Activated CD8-positive, alpha-beta T cell treated with anti-CD3 and anti-CD28 coated beads for 36 hours (primary cell): Measurements from ENCODE around the gene SYT1. TPM values are rescaled to one million over a fixed set of nuclear protein-coding genes. Genes with fewer than 3 reads are reported as not detected.

Source experiments
- ATAC-seq: fragments of 200-7000 bp; cut with Tn5 transposase; one replicate; pipeline ENCODE4 v1.10.0; 2021; ENCODE audit warnings: mild to moderate bottlenecking, moderate library complexity
- CTCF ChIA-PET: fragments of 350-600 bp; sonication (Branson Sonifier 250); formaldehyde crosslinking; loops from one replicate; lab custom pipeline; 2021; ENCODE audit warnings: antibody characterized with exemption; lab: Charles Lee
- POLR2A ChIA-PET: fragments of 350-600 bp; sonication (Branson Sonifier 250); formaldehyde crosslinking; loops from one replicate; lab custom pipeline; 2021; ENCODE audit warnings: antibody characterized with exemption; lab: Charles Lee
- DNase-seq: peaks from one replicate; pipeline ENCODE4 v3.0.0-alpha.2; 2020
- H3K27ac Mint-ChIP-seq: one replicate; pipeline ENCODE4 v1.8.0; 2021; ENCODE audit warnings: mild to moderate bottlenecking, mixed read lengths
- H3K27me3 Mint-ChIP-seq: one replicate; pipeline ENCODE4 v1.8.0; 2021; ENCODE audit warnings: mixed read lengths
- H3K36me3 Mint-ChIP-seq: one replicate; pipeline ENCODE4 v1.8.0; 2021; ENCODE audit warnings: low read depth, mixed read lengths
- H3K4me1 Mint-ChIP-seq: one replicate; pipeline ENCODE4 v1.8.0; 2021; ENCODE audit warnings: low read depth, mixed read lengths
- H3K4me3 Mint-ChIP-seq: one replicate; pipeline ENCODE4 v1.8.0; 2021; ENCODE audit warnings: mild to moderate bottlenecking, moderate library complexity, mixed read lengths
- H3K9me3 Mint-ChIP-seq: one replicate; pipeline ENCODE4 v1.8.0; 2021; ENCODE audit warnings: mixed read lengths
- CTCF ChIP-seq: fragments of 200-600 bp; IDR thresholded peaks from one replicate; pipeline ENCODE4 v1.8.0; 2022; ENCODE audit warnings: antibody characterized with exemption, mild to moderate bottlenecking
- intact Hi-C: fragments of 100-400 bp; cut with micrococcal nuclease; formaldehyde crosslinking; loops from one replicate; pipeline ENCODE4 v1.10.0; 2022
- total RNA-seq, 2 experiments: library from RNA; stranded (reverse); gene quantifications; one replicate each; pipeline ENCODE4 v1.2.3, GENCODE V29; 2021

Gene SYT1
- total RNA-seq, 2 experiments from 2014 or later: not detected

GRCh38 chr12:78931466-78931990 lies 67.0 kb downstream of the SYT1 start:
- DNase-seq: no peak
- ChIA-PET POLR2A (no interaction called here), CTCF (no interaction called here)
- no peak overlapping the region for H3K4me3 Mint-ChIP-seq
- TF ChIP-seq CTCF: no peak
- H3K27me3 Mint-ChIP-seq: no peaks in the 10 kb centered on the region
- no peaks in the 10 kb centered on the region for H3K4me1 Mint-ChIP-seq
- no peak overlapping the region for H3K27ac Mint-ChIP-seq
- ATAC-seq: no peak
- intact Hi-C loops: no loop called here
- H3K36me3 Mint-ChIP-seq: no peaks in the 10 kb centered on the region
- H3K9me3 Mint-ChIP-seq: peaks cover 4% of the 10 kb centered on the region

GRCh38 chr12:78933014-78933413 lies 68.4 kb downstream of the SYT1 start:
- no peaks in the 10 kb centered on the region for H3K27me3 Mint-ChIP-seq
- ChIA-PET POLR2A (no interaction called here), CTCF (no interaction called here)
- H3K9me3 Mint-ChIP-seq: peaks cover 4% of the 10 kb centered on the region
- no peak for TF ChIP-seq CTCF
- H3K4me3 Mint-ChIP-seq: no peak overlapping the region
- intact Hi-C loops: no loop called here
- ATAC-seq (no peak), DNase-seq (no peak)
- no peak overlapping the region for H3K27ac Mint-ChIP-seq
- no peaks in the 10 kb centered on the region for H3K4me1 Mint-ChIP-seq
- H3K36me3 Mint-ChIP-seq: no peaks in the 10 kb centered on the region

- DNase-seq (no peak), ATAC-seq (no peak)
- Mint-ChIP-seq H3K36me3 (no peaks in the 10 kb centered on the region), H3K27me3 (no peaks in the 10 kb centered on the region), H3K27ac (no peak overlapping the region), H3K9me3 (peaks cover 3% of the 10 kb centered on the region), H3K4me1 (no peaks in the 10 kb centered on the region), H3K4me3 (no peak overlapping the region)
- POLR2A ChIA-PET: no interaction called here
- CTCF ChIA-PET: interaction anchor here (0.6 kb wide), 1 partner anchor 209 kb away, joined by 3 read pairs; no protein-coding TSS in a partner anchor
- intact Hi-C loops: no loop called here
- TF ChIP-seq CTCF: no peak
These were observed 73.9 kb downstream of the SYT1 start for GRCh38 chr12:78938341-78939084.

- no peaks in the 10 kb centered on the region for H3K4me1 Mint-ChIP-seq
- ChIA-PET POLR2A (no interaction called here), CTCF (no interaction called here)
- TF ChIP-seq CTCF: no peak
- intact Hi-C loops: no loop called here
- H3K27me3 Mint-ChIP-seq: no peaks in the 10 kb centered on the region
- no peaks in the 10 kb centered on the region for H3K9me3 Mint-ChIP-seq
- H3K36me3 Mint-ChIP-seq: no peaks in the 10 kb centered on the region
- H3K27ac Mint-ChIP-seq: no peak overlapping the region
- ATAC-seq (no peak), DNase-seq (no peak)
- H3K4me3 Mint-ChIP-seq: no peak overlapping the region
These were observed 85.0 kb downstream of the SYT1 start for GRCh38 chr12:78949532-78949931.

- TF ChIP-seq CTCF: no peak
- no peaks in the 10 kb centered on the region for H3K36me3 Mint-ChIP-seq
These were observed 87.4 kb downstream of the SYT1 start for GRCh38 chr12:78951803-78952551.

More at GRCh38 chr12:78951803-78952551, 87.4 kb downstream of the SYT1 start:
- Mint-ChIP-seq H3K4me3 (no peak overlapping the region), H3K27ac (no peak overlapping the region), H3K9me3 (no peaks in the 10 kb centered on the region), H3K27me3 (no peaks in the 10 kb centered on the region), H3K4me1 (no peaks in the 10 kb centered on the region)
- CTCF ChIA-PET: no interaction called here
- no peak for DNase-seq
- POLR2A ChIA-PET: no interaction called here
- ATAC-seq: no peak
- intact Hi-C loops: no loop called here
